Calu3 (cell line): Measurements from ENCODE around the gene CHAF1B. TPM values are rescaled to one million over a fixed set of nuclear protein-coding genes. Genes with fewer than 3 reads are reported as not detected.
A peak's percentile ranks its signal among the peaks of the same experiment; 100 is the strongest.

Experiments used
- BruUV-seq: library from RNA; stranded (reverse); fragments of 400-500 nt; replicated peaks from 2 replicates; lab custom pipeline; 2021; lab: Mats Ljungman, UMichigan
- CTCF ChIA-PET: fragments of 300-600 bp; sonication (Branson Sonifier 250); formaldehyde crosslinking; loops from one replicate; lab custom pipeline; 2022; ENCODE audit warnings: antibody characterized with exemption; lab: Charles Lee
- DNase-seq: peaks from one replicate; pipeline ENCODE4 v3.0.0; 2022
- H3K27ac Mint-ChIP-seq: one replicate; pipeline ENCODE4 v1.8.0; 2022; ENCODE audit warnings: mixed read lengths; ENCODE audit not compliant: unreplicated experiment
- H3K27me3 Mint-ChIP-seq: one replicate; pipeline ENCODE4 v1.8.0; 2022; ENCODE audit warnings: mixed read lengths; ENCODE audit not compliant: unreplicated experiment
- H3K36me3 Mint-ChIP-seq: one replicate; pipeline ENCODE4 v1.8.0; 2022; ENCODE audit warnings: mild to moderate bottlenecking, moderate library complexity, mixed read lengths; ENCODE audit not compliant: insufficient read depth, unreplicated experiment
- H3K4me1 Mint-ChIP-seq: one replicate; pipeline ENCODE4 v1.8.0; 2022; ENCODE audit warnings: mild to moderate bottlenecking, low read depth, mixed read lengths; ENCODE audit not compliant: unreplicated experiment
- H3K4me3 Mint-ChIP-seq: one replicate; pipeline ENCODE4 v1.8.0; 2022; ENCODE audit warnings: mild to moderate bottlenecking, low read depth, moderate library complexity, mixed read lengths; ENCODE audit not compliant: unreplicated experiment
- H3K9me3 Mint-ChIP-seq: one replicate; pipeline ENCODE4 v1.8.0; 2022; ENCODE audit warnings: low read depth, mixed read lengths; ENCODE audit not compliant: unreplicated experiment
- intact Hi-C: fragments of 100-400 bp; cut with micrococcal nuclease; formaldehyde crosslinking; loops from one replicate; pipeline ENCODE4 v1.10.0; 2022; ENCODE audit not compliant: unreplicated experiment
- total RNA-seq: library from RNA; stranded (reverse); gene quantifications from 2 replicates; pipeline ENCODE4 v1.2.3, GENCODE V29; 2022
- TF ChIP-seq, protein P1 (sequence below): fragments of 200-600 bp; IDR thresholded peaks from one replicate; pipeline ENCODE4 v1.8.0; 2022; ENCODE audit warnings: antibody characterized with exemption; ENCODE audit not compliant: unreplicated experiment

The CHAF1B gene
- total RNA-seq, 1 experiment from 2014 or later: 16.0 TPM

GRCh38 chr21:36422279-36423098, 37.3 kb downstream of the CHAF1B start:
- Mint-ChIP-seq H3K36me3 (peaks cover 9% of the 10 kb centered on the region), H3K9me3 (no peaks in the 10 kb centered on the region), H3K27ac (peak overlapping the region; percentile 33), H3K4me3 (no peak overlapping the region), H3K27me3 (no peaks in the 10 kb centered on the region), H3K4me1 (peaks cover 9% of the 10 kb centered on the region)
- CTCF ChIA-PET: interaction anchor here (0.5 to 1.2 kb wide), 3 partner anchors 7 to 31 kb away, joined by 3 to 5 read pairs (median 4); no protein-coding TSS in a partner anchor
- intact Hi-C loops: no loop called here
- BruUV-seq: no TSS peak
- TF ChIP-seq, protein P1, sequence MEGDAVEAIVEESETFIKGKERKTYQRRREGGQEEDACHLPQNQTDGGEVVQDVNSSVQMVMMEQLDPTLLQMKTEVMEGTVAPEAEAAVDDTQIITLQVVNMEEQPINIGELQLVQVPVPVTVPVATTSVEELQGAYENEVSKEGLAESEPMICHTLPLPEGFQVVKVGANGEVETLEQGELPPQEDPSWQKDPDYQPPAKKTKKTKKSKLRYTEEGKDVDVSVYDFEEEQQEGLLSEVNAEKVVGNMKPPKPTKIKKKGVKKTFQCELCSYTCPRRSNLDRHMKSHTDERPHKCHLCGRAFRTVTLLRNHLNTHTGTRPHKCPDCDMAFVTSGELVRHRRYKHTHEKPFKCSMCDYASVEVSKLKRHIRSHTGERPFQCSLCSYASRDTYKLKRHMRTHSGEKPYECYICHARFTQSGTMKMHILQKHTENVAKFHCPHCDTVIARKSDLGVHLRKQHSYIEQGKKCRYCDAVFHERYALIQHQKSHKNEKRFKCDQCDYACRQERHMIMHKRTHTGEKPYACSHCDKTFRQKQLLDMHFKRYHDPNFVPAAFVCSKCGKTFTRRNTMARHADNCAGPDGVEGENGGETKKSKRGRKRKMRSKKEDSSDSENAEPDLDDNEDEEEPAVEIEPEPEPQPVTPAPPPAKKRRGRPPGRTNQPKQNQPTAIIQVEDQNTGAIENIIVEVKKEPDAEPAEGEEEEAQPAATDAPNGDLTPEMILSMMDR: peak; percentile 64
- DNase-seq: peak; percentile 62

DNA sequence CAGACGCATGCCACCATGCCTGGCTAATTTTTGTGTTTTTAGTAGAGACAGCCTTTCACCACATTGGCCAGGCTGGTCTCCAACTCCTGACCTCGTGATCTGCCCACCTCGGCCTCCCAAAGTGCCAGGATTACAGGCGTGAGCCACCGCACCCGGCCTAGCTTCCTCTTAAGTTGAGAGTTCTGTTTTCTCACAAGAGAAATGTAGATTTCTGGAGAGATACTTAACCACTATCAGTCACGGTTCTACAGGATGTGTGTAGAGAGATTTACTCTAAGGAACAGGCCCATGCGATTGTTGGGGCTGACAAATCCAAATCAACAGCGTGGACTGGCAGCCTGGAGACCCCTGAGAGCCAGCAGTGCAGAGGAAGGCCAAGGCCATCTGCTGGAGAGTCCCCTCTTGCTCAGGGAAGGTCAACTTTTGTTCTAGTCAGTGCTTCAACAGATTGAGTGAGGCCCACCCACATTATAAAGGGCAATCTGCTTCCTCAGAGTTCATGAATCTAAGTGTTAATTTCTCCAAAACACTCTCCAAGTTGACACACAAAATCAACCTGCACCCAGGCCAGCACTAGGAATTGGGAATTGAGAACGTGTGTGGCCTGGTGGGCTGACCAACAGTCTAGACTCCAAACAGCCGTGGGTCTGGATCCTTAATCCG, 38.7 kb downstream of the CHAF1B start:
- TF ChIP-seq, protein P1: no peak
- H3K27ac Mint-ChIP-seq: no peak overlapping the region
- BruUV-seq: no TSS peak
- DNase-seq: no peak
- peaks cover 15% of the 10 kb centered on the region for H3K4me1 Mint-ChIP-seq
- H3K36me3 Mint-ChIP-seq: peaks cover 9% of the 10 kb centered on the region
- no peak overlapping the region for H3K4me3 Mint-ChIP-seq
- no peaks in the 10 kb centered on the region for H3K27me3 Mint-ChIP-seq
- H3K9me3 Mint-ChIP-seq: no peaks in the 10 kb centered on the region
- CTCF ChIA-PET: no interaction called here
- intact Hi-C loops: no loop called here

- DNase-seq: no peak
- H3K9me3 Mint-ChIP-seq: no peaks in the 10 kb centered on the region
- H3K27ac Mint-ChIP-seq: no peak overlapping the region
- no TSS peak for BruUV-seq
- H3K27me3 Mint-ChIP-seq: no peaks in the 10 kb centered on the region
- H3K4me3 Mint-ChIP-seq: no peak overlapping the region
- intact Hi-C loops: no loop called here
- H3K4me1 Mint-ChIP-seq: peaks cover 14% of the 10 kb centered on the region
- TF ChIP-seq, protein P1: no peak
- peaks cover 12% of the 10 kb centered on the region for H3K36me3 Mint-ChIP-seq
- CTCF ChIA-PET: no interaction called here
These were observed 39.4 kb downstream of the CHAF1B start for GRCh38 chr21:36424592-36424991.

DNA sequence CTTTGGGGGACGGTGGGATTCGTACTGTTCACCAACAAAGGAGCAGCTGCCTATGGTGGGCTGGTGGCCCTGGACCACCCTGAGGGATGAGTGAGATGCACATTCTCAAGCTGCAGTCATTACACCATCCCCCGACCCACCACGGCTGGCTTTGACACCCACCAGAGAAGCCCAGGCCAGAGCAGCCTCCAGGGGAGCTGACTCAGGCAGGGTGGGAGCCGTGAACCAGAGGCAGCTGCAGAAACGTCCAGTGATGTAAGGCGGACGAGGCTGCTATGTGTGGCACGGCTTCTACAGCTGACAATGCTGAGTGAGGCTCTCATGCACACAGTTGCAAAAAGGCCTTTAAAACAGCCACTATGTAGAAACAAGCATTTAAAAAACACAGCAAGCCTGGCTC, 40.1 kb downstream of the CHAF1B start:
- intact Hi-C loops: no loop called here
- DNase-seq: no peak
- H3K27me3 Mint-ChIP-seq: no peaks in the 10 kb centered on the region
- H3K27ac Mint-ChIP-seq: no peak overlapping the region
- peaks cover 7% of the 10 kb centered on the region for H3K4me1 Mint-ChIP-seq
- CTCF ChIA-PET: no interaction called here
- no peak overlapping the region for H3K4me3 Mint-ChIP-seq
- peaks cover 14% of the 10 kb centered on the region for H3K36me3 Mint-ChIP-seq
- TF ChIP-seq, protein P1: no peak
- no TSS peak for BruUV-seq
- no peaks in the 10 kb centered on the region for H3K9me3 Mint-ChIP-seq
